Prostate gland (tissue), 1 donor: Measurements from ENCODE around the gene OR10G4.

Experiments used
- POLR2A ChIP-seq: fragments of 450-650 bp; IDR thresholded peaks from one replicate; pipeline ENCODE4 v1.6.1; 2016; ENCODE audit warnings: antibody characterized with exemption, mild to moderate bottlenecking
- POLR2AphosphoS5 ChIP-seq: sonication (generic); formaldehyde crosslinking; IDR thresholded peaks from one replicate; pipeline ENCODE4 v1.6.1; 2017; ENCODE audit warnings: antibody characterized with exemption

GRCh38 chr11:124050748-124051147, 38.0 kb downstream of the OR10G4 start:
- TF ChIP-seq POLR2A: no peak
- TF ChIP-seq POLR2AphosphoS5: no peak
